Nephron (organoid): ENCODE results near the gene TMEM74B.

Source experiments
- H3K27ac Mint-ChIP-seq, 3 experiments: 2 replicates each; pipeline ENCODE4 v1.8.0; 2020; ENCODE audit warnings: mixed read lengths in 3 of 3, mild to moderate bottlenecking in 2 of 3, moderate library complexity in 1 of 3
- H3K27me3 Mint-ChIP-seq: 2 replicates; pipeline ENCODE4 v1.8.0; 2021; ENCODE audit warnings: low read depth, mild to moderate bottlenecking, moderate library complexity, mixed read lengths
- H3K36me3 Mint-ChIP-seq: 2 replicates; pipeline ENCODE4 v1.8.0; 2020; ENCODE audit warnings: low read depth, mixed read lengths
- H3K4me1 Mint-ChIP-seq: 2 replicates; pipeline ENCODE4 v1.8.0; 2020; ENCODE audit warnings: mixed read lengths
- H3K4me3 Mint-ChIP-seq, 3 experiments: 2 replicates each; pipeline ENCODE4 v1.8.0; 2020; ENCODE audit warnings: mild to moderate bottlenecking in 3 of 3, mixed read lengths in 3 of 3, moderate library complexity in 2 of 3
- H3K9me3 Mint-ChIP-seq: 2 replicates; pipeline ENCODE4 v1.8.0; 2020; ENCODE audit warnings: mixed read lengths
- TF ChIP-seq, protein P1 (sequence below), 3 experiments: fragments of 200-600 bp; sonication (generic); IDR thresholded peaks; one replicate each; pipeline ENCODE4 v1.5.0; 2021; ENCODE audit warnings: antibody characterized with exemption in 3 of 3; ENCODE audit not compliant: unreplicated experiment in 3 of 3

TMEM74B gene

DNA sequence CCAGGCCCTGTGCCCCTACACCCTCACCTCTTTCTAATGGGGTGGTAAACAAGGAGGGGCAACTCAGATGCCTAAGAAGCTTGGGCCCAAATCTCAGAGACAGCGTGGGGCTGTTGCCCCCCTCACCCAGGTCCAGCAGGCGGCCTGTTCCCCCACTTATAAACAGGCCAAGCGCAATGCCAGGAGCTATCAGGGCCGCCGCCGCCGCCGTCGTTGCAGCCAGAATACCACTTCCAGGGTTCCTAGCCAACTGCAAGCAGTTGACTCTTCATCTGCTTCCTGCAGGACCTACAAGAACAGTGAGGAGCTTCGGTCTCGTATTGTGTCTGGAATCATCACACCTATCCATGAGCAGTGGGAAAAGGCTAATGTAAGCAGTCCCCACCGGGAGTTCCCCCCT is 49.9 kb downstream of the TMEM74B start:
- TF ChIP-seq, protein P1, sequence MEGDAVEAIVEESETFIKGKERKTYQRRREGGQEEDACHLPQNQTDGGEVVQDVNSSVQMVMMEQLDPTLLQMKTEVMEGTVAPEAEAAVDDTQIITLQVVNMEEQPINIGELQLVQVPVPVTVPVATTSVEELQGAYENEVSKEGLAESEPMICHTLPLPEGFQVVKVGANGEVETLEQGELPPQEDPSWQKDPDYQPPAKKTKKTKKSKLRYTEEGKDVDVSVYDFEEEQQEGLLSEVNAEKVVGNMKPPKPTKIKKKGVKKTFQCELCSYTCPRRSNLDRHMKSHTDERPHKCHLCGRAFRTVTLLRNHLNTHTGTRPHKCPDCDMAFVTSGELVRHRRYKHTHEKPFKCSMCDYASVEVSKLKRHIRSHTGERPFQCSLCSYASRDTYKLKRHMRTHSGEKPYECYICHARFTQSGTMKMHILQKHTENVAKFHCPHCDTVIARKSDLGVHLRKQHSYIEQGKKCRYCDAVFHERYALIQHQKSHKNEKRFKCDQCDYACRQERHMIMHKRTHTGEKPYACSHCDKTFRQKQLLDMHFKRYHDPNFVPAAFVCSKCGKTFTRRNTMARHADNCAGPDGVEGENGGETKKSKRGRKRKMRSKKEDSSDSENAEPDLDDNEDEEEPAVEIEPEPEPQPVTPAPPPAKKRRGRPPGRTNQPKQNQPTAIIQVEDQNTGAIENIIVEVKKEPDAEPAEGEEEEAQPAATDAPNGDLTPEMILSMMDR (IDR thresholded peaks at IDR 0.05; ENCODE audit: unreplicated experiment in 3 of 3) = no peak

DNA sequence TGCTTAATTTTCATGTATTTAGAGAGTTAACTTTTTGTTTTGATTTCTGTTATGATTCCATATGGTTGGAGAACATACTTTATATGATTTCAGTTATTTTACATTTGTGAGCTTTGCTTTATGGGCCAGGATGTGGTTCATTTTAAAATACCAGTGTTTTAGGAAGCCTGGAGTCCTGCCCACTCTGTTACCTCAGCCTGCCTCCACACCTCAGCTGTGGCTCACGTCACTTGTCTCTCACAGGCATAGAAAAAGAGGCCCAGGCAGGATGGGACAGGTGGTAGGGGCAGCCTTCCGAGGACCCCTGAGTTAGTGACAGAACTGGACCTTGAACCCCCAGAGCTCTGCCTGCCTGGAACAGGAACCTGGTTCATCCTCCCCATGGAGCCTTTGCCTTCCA is 50.4 kb downstream of the TMEM74B start:
- no peak overlapping the region for H3K4me3 Mint-ChIP-seq
- no peak overlapping the region for H3K27ac Mint-ChIP-seq
- H3K9me3 Mint-ChIP-seq = no peaks in the 10 kb centered on the region
- TF ChIP-seq, protein P1 (IDR thresholded peaks at IDR 0.05; ENCODE audit: unreplicated experiment in 3 of 3) = no peak
- no peaks in the 10 kb centered on the region for H3K27me3 Mint-ChIP-seq
- H3K4me1 Mint-ChIP-seq = no peaks in the 10 kb centered on the region
- H3K36me3 Mint-ChIP-seq = peaks cover 94% of the 10 kb centered on the region

More for the DNA sequence above, 49.9 kb downstream of the TMEM74B start:
- Mint-ChIP-seq H3K36me3 (peaks cover 94% of the 10 kb centered on the region), H3K27ac (no peak overlapping the region), H3K4me1 (no peaks in the 10 kb centered on the region), H3K27me3 (no peaks in the 10 kb centered on the region), H3K9me3 (no peaks in the 10 kb centered on the region), H3K4me3 (no peak overlapping the region)

DNA sequence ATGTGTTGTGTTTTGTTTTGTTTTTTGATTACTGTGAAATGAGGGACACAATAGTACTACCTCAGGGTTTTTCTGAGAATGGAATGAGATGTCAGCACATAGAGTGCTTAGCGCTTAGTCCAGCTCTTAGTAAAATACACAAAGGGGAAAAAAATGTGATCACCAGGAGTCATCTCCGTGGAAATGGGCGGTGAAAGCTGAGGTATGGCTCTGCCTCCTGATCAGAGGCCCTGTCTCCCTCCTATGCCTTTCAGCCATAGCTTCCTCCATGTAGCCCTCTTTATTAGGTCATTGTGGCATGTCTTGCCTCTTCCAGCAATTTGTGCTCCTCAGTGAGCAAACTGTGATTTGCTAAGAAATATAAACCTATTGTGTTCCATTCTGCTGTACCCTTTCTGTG is 53.4 kb downstream of the TMEM74B start:
- H3K4me1 Mint-ChIP-seq = no peaks in the 10 kb centered on the region
- peaks cover 88% of the 10 kb centered on the region for H3K36me3 Mint-ChIP-seq
- H3K27ac Mint-ChIP-seq = no peak overlapping the region
- TF ChIP-seq, protein P1 (IDR thresholded peaks at IDR 0.05; ENCODE audit: unreplicated experiment in 3 of 3) = no peak
- H3K4me3 Mint-ChIP-seq = no peak overlapping the region
- H3K27me3 Mint-ChIP-seq = no peaks in the 10 kb centered on the region
- no peaks in the 10 kb centered on the region for H3K9me3 Mint-ChIP-seq

DNA sequence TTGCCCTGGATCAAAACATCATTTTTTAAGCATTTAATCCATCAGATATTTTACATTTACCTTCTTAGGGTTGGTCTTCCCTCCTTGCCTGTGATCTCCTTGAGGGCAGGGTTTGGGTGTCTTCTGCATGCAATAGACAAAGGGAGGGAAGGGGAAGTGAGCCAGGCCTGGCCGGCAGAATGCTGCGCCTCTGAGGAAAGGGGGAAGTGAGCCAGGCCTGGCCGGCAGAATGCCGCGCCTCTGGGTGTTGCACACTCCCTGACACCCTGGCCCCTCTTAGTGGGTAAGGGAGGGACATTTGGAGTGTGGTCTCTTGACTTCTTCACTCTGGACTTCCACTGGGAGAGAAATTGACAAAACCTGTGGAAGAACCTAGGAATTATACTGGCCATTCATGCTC is 53.9 kb downstream of the TMEM74B start:
- Mint-ChIP-seq H3K27me3 (no peaks in the 10 kb centered on the region), H3K9me3 (no peaks in the 10 kb centered on the region), H3K4me1 (no peaks in the 10 kb centered on the region), H3K4me3 (no peak overlapping the region), H3K27ac (no peak overlapping the region), H3K36me3 (peaks cover 88% of the 10 kb centered on the region)
- TF ChIP-seq, protein P1 (IDR thresholded peaks at IDR 0.05; ENCODE audit: unreplicated experiment in 3 of 3) = no peak
